T follicular helper cell (primary cell): ENCODE data around the gene CAMTA1.

ENCODE experiments used
- DNase-seq: peaks from one replicate; pipeline ENCODE4 v3.0.0-alpha.2; 2020; ENCODE audit warnings: low read depth

CAMTA1 gene

GRCh38 chr1:7455796-7456721, 670.8 kb downstream of the CAMTA1 start:
- no peak for DNase-seq

- DNase-seq, result no peak
Measured at GRCh38 chr1:7456722-7457082, 671.4 kb downstream of the CAMTA1 start.

GRCh38 chr1:7457811-7458210, 672.6 kb downstream of the CAMTA1 start:
- no peak for DNase-seq

GRCh38 chr1:7458946-7459345, 673.7 kb downstream of the CAMTA1 start:
- no peak for DNase-seq

- DNase-seq, result no peak
Measured at GRCh38 chr1:7459914-7460313, 674.7 kb downstream of the CAMTA1 start.

- no peak for DNase-seq
Measured at GRCh38 chr1:7460807-7461206, 675.6 kb downstream of the CAMTA1 start.

GRCh38 chr1:7462617-7463016, 677.4 kb downstream of the CAMTA1 start:
- DNase-seq, result no peak

GRCh38 chr1:7463526-7463925, 678.3 kb downstream of the CAMTA1 start:
- DNase-seq, result no peak

- no peak for DNase-seq
Measured at GRCh38 chr1:7464736-7465135, 679.5 kb downstream of the CAMTA1 start.

GRCh38 chr1:7467476-7468175, 682.4 kb downstream of the CAMTA1 start:
- no peak for DNase-seq

- no peak for DNase-seq
Measured at GRCh38 chr1:7468248-7468647, 683.0 kb downstream of the CAMTA1 start.

GRCh38 chr1:7469255-7469938, 684.1 kb downstream of the CAMTA1 start:
- no peak for DNase-seq

- DNase-seq, result no peak
Measured at GRCh38 chr1:7470904-7471638, 685.8 kb downstream of the CAMTA1 start.

GRCh38 chr1:7471836-7472235, 686.6 kb downstream of the CAMTA1 start:
- no peak for DNase-seq

- no peak for DNase-seq
Measured at GRCh38 chr1:7473223-7474142, 688.2 kb downstream of the CAMTA1 start.

- DNase-seq, result no peak
Measured at GRCh38 chr1:7474143-7474490, 688.9 kb downstream of the CAMTA1 start.

GRCh38 chr1:7474786-7475502, 689.7 kb downstream of the CAMTA1 start:
- no peak for DNase-seq

- DNase-seq, result no peak
Measured at GRCh38 chr1:7475691-7476090, 690.4 kb downstream of the CAMTA1 start.

GRCh38 chr1:7476402-7476801, 691.1 kb downstream of the CAMTA1 start:
- DNase-seq, result no peak

- DNase-seq, result no peak
Measured at GRCh38 chr1:7476861-7477547, 691.8 kb downstream of the CAMTA1 start.
